HG03025 (cell line): ENCODE data around the gene NAALADL2.
A peak's percentile ranks its signal among the peaks of the same experiment; 100 is the strongest.
"Not testable (repeated sequence)": the region's sequence is repeated elsewhere in the genome, so short reads cannot be mapped to it uniquely, and the experiment has no call there.

ENCODE experiments used
- ATAC-seq: cut with Tn5 transposase; IDR thresholded peaks from one replicate; pipeline ENCODE4 v1.9.1; 2021; ENCODE audit warnings: mild to moderate bottlenecking, moderate library complexity; ENCODE audit not compliant: unreplicated experiment, low FRiP score

Gene NAALADL2

GRCh38 chr3:175118382-175118941, 259.3 kb downstream of the NAALADL2 start:
- no peak for ATAC-seq

- no peak for ATAC-seq
Measured at GRCh38 chr3:175121225-175121624, 262.1 kb downstream of the NAALADL2 start.

- no peak for ATAC-seq
Measured at GRCh38 chr3:175127075-175127662, 268.0 kb downstream of the NAALADL2 start.

- no peak for ATAC-seq
Measured at GRCh38 chr3:175129126-175129525, 270.0 kb downstream of the NAALADL2 start.

- ATAC-seq: no peak
Measured at GRCh38 chr3:175129571-175129970, 270.4 kb downstream of the NAALADL2 start.

- not testable (repeated sequence) for ATAC-seq
Measured at GRCh38 chr3:175131866-175132265, 272.7 kb downstream of the NAALADL2 start.

GRCh38 chr3:175132706-175133105, 273.6 kb downstream of the NAALADL2 start:
- not testable (repeated sequence) for ATAC-seq

- ATAC-seq: no peak
Measured at GRCh38 chr3:175144368-175144767, 285.2 kb downstream of the NAALADL2 start.

- no peak for ATAC-seq
Measured at GRCh38 chr3:175146258-175146657, 287.1 kb downstream of the NAALADL2 start.

- ATAC-seq: peak; percentile 97
Measured at GRCh38 chr3:175149675-175150074, 290.5 kb downstream of the NAALADL2 start.

GRCh38 chr3:175150812-175151401, 291.8 kb downstream of the NAALADL2 start:
- ATAC-seq: no peak

- ATAC-seq: no peak
Measured at GRCh38 chr3:175153595-175153994, 294.5 kb downstream of the NAALADL2 start.

GRCh38 chr3:175155172-175155571, 296.0 kb downstream of the NAALADL2 start:
- no peak for ATAC-seq

- ATAC-seq: no peak
Measured at GRCh38 chr3:175159202-175159601, 300.1 kb downstream of the NAALADL2 start.

GRCh38 chr3:175161291-175161690, 302.2 kb downstream of the NAALADL2 start:
- ATAC-seq: no peak

- ATAC-seq: no peak
Measured at GRCh38 chr3:175163686-175164085, 304.6 kb downstream of the NAALADL2 start.

GRCh38 chr3:175173117-175173516, 314.0 kb downstream of the NAALADL2 start:
- ATAC-seq: not testable (repeated sequence)

- no peak for ATAC-seq
Measured at GRCh38 chr3:175176556-175176955, 317.4 kb downstream of the NAALADL2 start.

- ATAC-seq: no peak
Measured at GRCh38 chr3:175179055-175179454, 319.9 kb downstream of the NAALADL2 start.

GRCh38 chr3:175184392-175184791, 325.3 kb downstream of the NAALADL2 start:
- ATAC-seq: no peak

GRCh38 chr3:175185903-175186302, 326.8 kb downstream of the NAALADL2 start:
- no peak for ATAC-seq

GRCh38 chr3:175186511-175186910, 327.4 kb downstream of the NAALADL2 start:
- no peak for ATAC-seq
